GM18526 (cell line): Measurements from ENCODE around the gene PKD2L2.
A peak's percentile ranks its signal among the peaks of the same experiment; 100 is the strongest.

ENCODE experiments used
- POLR2A ChIP-seq: IDR thresholded peaks from 3 replicates; pipeline ENCODE4 v1.6.1; 2011; ENCODE audit not compliant: insufficient read length; ENCODE audit errors: extremely low read depth

PKD2L2 gene

DNA sequence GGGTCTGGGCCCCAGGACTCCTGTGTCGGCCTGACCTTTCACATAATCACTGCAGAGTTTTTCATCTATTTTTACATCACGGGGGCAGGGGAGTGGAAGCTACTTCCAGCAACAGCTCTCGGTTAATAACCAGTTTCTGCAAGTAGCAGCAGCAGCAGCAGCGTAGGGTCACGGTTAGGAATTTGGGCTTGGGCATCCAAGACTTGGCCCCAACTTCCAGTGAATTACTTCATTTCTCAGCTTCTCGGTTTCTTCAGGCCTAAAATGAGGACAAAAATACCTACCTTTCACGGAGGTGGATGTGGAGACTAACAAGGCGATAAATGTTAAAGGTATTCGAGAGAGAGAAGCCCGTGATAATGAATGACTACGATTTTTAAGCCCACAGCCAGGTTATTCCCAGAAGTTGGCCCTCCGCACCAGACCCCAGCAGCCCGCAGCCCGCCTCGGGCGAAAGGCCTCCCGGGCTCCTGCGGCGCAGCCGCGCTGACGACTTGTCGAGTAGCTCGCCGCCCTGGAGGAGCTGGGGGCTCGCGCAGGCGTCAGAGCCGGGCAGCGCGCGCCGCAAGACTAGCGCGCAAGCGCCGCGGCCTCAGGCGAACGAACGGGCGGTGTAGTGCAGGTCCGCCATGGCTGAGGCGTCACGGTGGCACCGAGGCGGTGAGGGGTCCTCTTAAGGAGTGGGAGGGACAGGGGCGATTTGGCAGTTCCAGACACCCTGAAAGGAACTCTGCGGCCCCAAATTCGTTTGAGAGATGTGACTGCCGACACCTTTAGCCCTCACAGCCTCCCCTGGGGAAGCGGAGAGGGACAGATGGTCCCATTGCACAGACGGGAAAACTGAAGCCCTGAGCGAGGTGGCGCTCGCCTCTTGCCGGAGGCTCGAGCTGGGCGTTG is at the start of gene PKD2L2:
Gene PKD2L2, plus strand, starts transcription at position 595 of the 897 bp plus-strand sequence. Its CDS starts 35 bp downstream, at position 630.
- TF ChIP-seq POLR2A, result peak; percentile 96

DNA sequence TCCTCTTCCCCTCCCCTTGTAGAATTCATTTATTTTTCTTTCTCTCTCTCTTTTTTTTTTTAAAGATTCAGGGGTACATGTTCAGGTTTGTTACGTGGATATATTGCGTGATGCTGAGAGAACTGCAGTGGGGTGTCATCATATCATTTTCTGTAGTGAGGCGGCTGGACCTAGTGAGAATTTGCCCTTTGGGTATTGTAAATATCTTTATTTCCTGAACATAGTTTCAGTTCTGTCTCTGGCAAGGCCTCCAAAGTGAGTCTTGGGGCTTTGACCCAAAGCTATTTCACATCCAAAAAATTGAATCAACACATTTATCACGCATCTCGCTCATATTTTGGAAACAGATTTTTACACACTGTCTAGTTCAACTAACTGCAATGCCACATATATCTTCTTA is 47.0 kb upstream of the PKD2L2 start:
- TF ChIP-seq POLR2A, result no peak

DNA sequence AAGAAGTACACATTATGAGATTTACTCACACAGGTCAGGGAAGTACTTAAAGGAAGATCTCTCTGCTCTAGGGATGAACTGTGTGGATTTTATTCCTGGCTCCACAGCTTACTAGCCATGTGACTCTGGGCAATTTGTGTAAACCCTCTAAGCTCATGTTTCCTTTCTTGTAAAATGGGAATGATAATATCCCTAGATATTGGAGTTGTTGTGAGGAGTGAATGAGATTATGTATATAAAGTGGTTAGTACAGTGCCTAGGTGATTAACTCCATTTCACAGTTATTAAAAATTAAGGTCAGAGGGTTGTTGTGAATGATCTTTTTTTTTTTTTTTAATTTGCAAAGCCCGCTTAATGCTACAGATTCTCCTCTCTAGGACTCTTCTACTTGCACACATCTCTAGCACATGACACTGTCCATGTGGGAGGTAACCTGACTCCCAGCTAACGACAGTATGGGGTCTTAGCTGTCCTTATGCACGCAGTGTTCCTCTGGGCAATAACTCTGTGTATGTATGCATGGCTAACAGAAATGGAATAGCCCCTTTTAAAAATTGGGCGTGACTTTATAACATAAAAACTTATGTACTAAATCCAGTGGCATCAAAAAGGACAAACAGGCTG is 45.5 kb upstream of the PKD2L2 start:
- no peak for TF ChIP-seq POLR2A

DNA sequence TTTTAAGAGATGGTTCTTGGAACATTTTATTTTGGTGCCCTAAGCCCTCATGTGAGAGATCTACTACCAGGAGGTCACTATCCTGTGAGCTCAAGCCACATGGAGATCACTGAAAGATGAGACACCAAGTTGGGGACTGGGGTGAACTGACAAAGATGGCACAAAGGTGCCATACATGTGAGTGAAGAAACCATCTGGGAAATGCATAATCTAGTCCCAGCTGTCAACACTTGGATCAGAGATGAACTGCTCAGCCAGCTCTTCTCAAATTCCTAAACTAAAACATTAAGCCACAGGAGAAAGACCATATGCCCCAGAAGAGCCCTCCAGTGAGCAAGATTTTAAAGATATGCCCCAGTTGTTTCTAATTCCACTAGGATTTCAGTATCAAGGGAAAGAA is 43.8 kb upstream of the PKD2L2 start:
- TF ChIP-seq POLR2A, result no peak

DNA sequence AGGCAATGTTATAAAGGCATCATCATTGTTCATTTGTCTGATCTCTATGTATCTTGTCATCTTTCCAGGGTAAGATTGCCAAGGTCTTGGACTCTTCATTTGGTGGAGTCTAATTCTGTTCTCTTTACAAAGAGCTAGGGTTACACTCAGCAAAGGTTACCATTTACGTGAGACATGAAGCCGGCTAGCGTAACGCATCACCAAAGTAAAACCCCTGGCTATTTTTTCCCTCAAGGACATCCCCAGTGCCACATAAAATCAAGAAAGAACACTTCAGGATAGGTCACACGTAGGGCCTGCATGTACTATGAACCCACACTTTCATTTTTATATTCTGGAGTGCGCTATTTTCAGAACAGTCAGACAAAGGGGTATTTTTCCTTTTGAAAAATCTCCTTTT is 41.6 kb upstream of the PKD2L2 start:
- TF ChIP-seq POLR2A, result no peak

DNA sequence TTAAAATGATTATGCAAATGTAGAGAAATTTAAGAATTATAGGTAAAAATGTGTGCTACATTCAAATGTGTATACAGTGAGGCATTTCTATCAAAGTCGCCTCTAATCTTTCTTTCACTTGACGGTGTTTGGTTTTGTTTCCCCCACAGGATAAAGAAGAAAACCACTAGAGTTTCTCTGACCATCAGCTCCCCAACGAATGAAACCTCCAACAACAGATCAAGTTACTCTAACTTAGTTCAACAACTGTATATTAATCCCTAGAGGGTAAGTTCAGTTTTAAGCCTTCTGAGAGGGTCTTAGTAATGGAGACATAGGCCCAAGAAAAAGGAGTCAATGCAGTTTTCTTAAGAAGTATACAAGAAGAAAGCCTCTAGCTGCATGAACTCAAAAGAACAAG is 33.1 kb upstream of the PKD2L2 start:
- TF ChIP-seq POLR2A, result no peak

DNA sequence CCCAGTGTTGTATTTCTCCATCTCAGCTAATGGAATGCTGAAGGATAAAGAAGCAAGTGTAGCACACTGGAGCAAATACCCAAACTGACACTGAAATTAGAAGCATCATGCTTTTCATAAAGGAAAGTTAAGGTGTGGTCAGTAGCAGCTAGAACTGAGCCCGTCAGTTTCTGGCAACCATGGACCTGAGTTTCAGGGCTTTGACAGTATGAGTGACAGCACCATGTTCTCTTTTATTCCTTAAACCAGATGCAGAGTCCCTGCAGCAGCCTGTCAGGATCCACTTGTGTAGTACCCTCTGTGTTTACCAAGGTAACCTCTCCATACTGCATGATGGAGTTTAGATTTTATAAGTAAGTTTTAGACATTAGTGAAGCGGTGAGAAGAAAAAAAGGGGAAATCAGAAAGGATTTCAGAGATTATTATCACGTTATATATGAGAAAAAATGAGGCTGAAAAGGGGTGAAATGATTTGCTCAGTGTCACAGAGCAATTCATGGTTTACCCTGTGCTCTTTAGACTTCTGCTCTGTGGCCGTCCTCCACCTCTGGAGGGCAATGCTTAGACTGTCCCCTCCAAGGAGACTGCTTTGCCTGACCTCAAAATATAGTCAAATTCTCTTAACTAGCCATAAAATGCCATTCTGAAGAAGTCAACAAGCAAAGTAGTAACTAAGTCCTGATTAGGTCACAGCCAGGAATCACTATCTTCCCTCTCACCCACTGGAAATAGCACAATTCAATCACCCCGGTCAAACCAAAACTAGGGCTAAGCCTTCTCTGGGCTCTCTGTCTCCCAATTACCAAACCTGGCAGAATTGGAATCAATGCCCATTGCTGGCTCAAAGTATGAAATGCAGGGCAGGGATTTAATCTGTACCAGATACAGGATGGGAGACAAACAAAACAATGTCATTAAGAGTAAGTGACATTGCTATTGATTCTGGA is 32.1 kb upstream of the PKD2L2 start:
- no peak for TF ChIP-seq POLR2A

DNA sequence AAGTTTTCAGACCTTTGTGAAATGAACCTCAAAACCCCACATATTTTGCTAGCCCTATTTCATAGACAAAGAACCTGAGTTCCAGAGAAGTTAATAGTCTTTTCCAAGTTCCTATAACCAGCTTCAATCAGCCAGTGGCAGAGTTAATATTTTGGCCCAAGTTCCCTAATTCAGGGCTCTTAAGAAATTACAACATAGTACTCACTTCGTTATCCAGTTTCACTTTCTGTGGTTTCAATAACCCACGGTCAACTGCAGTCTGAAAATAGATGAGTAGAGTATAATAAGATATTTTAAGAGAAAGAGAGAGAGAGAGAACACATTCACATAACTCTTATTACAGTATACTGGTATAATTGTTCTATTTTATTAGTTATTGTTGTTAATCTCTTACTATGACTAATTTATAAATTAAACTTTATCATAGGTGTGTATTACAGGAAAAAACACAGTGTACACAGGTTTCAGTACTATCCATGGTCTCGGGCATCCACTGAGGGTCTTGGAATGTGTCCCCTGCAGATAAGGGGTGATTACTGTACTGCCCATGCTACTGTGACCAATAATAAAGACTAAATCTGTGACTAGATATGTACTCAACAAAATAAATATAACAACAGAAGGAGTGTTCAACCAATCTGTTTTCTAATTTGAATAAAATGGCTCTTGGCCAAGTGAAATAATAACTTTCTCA is 30.9 kb upstream of the PKD2L2 start:
- TF ChIP-seq POLR2A, result no peak

DNA sequence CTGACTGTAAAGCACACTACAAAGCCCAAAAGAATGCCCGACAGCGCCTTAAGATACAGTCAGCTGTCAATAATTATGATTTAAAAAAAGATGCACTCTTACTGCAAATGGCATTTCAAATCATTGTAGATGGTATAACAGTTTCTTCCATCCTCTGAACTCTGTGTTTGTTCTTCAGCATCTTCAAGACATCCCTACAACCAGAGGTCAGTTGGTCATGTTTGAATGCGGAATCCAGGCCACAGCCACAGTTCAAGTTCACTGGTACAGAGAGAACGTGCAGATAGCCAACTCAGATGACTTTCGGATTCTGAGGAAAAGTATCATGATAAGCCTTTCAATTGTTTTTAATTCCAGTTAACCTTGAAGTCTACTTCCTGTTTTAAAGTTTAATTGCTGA is 30.3 kb upstream of the PKD2L2 start:
- no peak for TF ChIP-seq POLR2A

DNA sequence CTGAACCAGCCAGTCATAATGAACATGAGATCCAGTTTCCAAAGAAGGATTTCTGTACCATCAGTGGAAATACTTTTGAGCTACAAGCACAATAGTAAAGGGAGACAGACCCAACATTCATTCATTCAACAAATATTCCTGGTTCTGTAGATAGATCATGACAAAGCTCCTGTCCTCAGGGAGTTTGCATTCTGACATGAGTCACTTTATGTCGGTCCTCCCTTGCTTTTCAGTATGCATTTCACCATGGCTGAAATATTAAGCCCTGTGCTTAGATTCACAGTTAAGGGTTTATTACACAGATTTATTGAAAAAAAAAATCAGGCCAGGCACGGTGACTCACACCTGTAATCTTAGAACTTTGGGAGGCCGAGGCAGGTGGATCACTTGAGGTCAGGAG is 27.0 kb upstream of the PKD2L2 start:
- TF ChIP-seq POLR2A, result no peak

DNA sequence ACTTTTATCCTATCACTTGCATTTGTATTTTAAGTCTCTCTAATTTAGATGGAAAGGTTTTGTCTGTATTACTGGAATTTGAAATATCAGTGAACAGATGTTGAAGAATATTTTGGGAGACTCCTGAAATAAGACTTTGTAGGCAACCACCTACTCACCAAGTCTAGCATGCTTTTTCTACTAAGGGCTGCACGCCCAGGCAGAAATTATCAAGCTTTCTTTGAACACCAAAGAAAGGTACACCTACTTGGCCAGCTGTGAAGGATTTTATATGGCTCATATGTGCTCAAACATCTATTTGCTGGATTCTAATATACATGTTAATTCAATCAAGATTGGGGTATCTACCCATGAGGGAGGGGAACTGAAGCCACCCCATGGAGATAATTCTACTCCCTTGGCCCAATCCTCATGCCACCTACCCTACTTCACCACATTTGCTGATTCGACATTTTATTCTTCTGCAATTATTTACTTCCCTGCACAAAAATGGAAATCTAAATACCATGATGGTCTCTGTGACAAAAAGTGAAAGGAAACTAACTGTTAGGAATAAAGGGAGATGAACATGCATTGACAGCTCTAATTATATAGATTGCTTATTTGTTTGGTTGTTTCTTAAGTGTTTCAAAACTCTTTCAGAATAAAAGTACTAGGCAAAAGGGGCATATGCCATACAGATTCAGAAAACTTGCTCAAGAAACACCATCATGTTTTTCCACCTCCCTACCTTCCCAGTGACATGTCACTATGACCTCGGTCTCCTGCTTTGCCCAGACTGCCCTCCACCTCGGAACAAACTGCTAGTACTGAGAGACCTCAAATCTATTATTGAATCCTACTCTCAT is 22.5 kb upstream of the PKD2L2 start:
- TF ChIP-seq POLR2A, result no peak

DNA sequence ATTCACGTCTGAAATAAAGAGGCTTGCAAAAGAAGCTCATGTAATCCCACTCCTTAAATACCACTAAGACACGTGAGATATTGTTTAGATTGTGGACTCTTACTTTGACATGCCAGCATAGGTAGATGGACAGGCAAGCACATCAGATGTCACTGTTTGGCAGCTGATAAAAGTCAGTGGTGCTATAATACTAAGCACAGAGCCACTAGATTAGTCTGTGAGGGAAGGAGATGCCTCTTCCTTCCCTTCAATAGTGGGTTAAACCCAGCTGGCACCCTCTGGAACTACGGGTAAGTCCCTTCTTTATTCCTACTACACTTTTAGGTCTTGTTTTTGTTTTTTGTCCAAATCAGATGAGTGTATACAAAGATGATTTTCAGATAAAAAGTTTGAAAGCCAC is 21.6 kb upstream of the PKD2L2 start, which contains the start of gene MYOT:
Gene MYOT, plus strand, starts transcription at position 197 of the 400 bp plus-strand sequence. CDS start 2,792 bp downstream, outside the sequence.
- TF ChIP-seq POLR2A, result no peak

DNA sequence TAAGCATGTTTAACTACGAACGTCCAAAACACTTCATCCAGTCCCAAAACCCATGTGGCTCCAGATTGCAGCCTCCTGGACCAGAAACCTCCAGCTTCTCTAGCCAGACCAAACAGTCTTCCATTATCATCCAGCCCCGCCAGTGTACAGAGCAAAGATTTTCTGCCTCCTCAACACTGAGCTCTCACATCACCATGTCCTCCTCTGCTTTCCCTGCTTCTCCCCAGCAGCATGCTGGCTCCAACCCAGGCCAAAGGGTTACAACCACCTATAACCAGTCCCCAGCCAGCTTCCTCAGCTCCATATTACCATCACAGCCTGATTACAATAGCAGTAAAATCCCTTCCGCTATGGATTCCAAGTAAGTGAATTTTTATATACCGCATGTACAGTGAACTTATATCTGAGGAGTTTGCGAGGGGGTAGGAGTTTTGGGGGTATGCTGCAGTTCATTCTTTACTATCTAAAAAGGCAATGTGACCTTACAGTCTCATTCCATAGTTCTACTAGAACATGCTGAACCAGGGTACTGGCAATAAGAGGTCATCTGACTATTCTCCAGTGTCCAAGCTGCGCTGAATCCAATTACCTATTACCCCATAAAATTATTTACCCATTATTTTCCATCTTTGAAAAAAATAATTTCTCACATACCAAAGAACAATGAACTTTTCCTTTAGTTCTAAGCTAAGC is 18.5 kb upstream of the PKD2L2 start:
- no peak for TF ChIP-seq POLR2A

DNA sequence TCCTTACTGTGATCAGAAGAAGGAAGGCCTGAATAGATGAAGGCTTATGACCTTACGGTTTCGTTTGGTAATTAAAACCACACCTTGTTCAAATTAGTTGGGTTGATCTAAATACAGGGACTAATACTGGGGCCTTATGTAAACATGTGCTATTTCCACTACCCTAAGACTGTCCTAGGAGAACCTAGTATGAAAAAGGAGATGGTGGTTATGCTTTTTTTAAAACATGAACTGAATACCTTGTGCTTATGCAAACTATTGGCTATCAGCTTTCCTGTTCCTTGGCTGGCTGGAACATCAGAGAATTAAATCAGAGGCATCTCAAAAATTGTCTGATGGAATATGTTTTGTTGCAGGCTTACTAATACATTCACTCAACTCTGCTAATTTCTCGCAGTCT is 17.7 kb upstream of the PKD2L2 start:
- no peak for TF ChIP-seq POLR2A

DNA sequence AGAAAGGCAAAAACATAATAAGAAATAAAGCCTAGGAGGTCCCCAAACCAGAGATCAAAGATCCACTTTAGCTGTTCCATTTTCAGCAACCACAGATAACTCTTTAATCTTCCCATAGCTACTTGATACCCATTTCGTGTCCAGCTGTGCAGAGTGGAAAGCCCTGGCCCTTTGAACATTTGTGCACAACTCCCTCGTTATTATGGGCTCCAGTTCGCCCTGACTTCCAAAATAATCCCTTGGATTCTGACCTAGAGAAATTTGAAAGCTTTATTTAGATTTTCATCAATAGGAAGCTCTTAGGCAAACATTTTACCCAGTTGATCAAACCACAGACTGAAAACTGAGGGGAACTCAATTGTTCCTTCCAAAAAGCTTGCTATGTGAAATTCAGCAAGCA is 16.8 kb upstream of the PKD2L2 start:
- no peak for TF ChIP-seq POLR2A
